ENCODE data around the gene COX6B1. TPM values are rescaled to one million over a fixed set of nuclear protein-coding genes. Genes with fewer than 3 reads are reported as not detected.

The COX6B1 gene
- total RNA-seq (2022; extraction: Qiagen RNA extraction), result 1,342 to 1,451 TPM (median 1,370 TPM) in 5 replicates

GRCh38 chr19:35648017-35648961, at the start of gene COX6B1:
Gene COX6B1 (plus strand): TSS chr19:35648323. CDS start chr19:35651244, 2,921 bp downstream.

GRCh38 chr19:35612559-35613321, 35.4 kb upstream of the COX6B1 start, which contains the start of gene HAUS5:
Gene HAUS5 (plus strand): TSS chr19:35612735. CDS start chr19:35612795, 60 bp downstream.

GRCh38 chr19:35628565-35629331, 19.4 kb upstream of the COX6B1 start, which contains the start of gene RBM42:
Gene RBM42 (plus strand): TSS chr19:35629036. CDS start chr19:35629154, 118 bp downstream.

GRCh38 chr19:35641515-35642151, 6.5 kb upstream of the COX6B1 start, which contains the start of gene ETV2:
Gene ETV2 (plus strand): TSS chr19:35641745. CDS start chr19:35642461, 716 bp downstream.

GRCh38 chr19:35666251-35666913, 18.3 kb downstream of the COX6B1 start, which contains the start of gene UPK1A:
Gene UPK1A (plus strand): TSS chr19:35666517. CDS start chr19:35666813, 296 bp downstream.

GRCh38 chr19:35704218-35704617, 56.1 kb downstream of the COX6B1 start, which contains the start of gene ZBTB32:
Gene ZBTB32 (plus strand): TSS chr19:35704558. CDS start chr19:35714627, 10,069 bp downstream.

Other genes starting within 250 kb of the COX6B1 start
- gene FFAR2, start 200.1 kb upstream of the COX6B1 start, total RNA-seq (2022; extraction: Qiagen RNA extraction), result 0.02 TPM in 1 of 5 replicates, not detected in the others
- gene KRTDAP, start 157.9 kb upstream of the COX6B1 start, total RNA-seq (2022; extraction: Qiagen RNA extraction), result not detected in 5 replicates
- 34.4 to 41.4 TPM (median 35.8 TPM) in 5 replicates for gene DMKN, start 134.7 kb upstream of the COX6B1 start, total RNA-seq (2022; extraction: Qiagen RNA extraction)
- gene SBSN, start 120.0 kb upstream of the COX6B1 start, total RNA-seq (2022; extraction: Qiagen RNA extraction), result 3.5 to 4.0 TPM (median 3.9 TPM) in 5 replicates
- gene GAPDHS, start 114.9 kb upstream of the COX6B1 start, total RNA-seq (2022; extraction: Qiagen RNA extraction), result 0.08 to 0.14 TPM (median 0.10 TPM) in 5 replicates
- 346 to 443 TPM (median 420 TPM) in 5 replicates for gene TMEM147, start 102.7 kb upstream of the COX6B1 start, total RNA-seq (2022; extraction: Qiagen RNA extraction)
- 0.06 to 0.14 TPM (median 0.13 TPM) in 4 of 5 replicates, not detected in the other for gene ATP4A, start 84.7 kb upstream of the COX6B1 start, total RNA-seq (2022; extraction: Qiagen RNA extraction)
- not detected in 5 replicates for gene PMIS2, start 62.1 kb upstream of the COX6B1 start, total RNA-seq (2022; extraction: Qiagen RNA extraction)
- 11.1 to 17.3 TPM (median 14.6 TPM) in 5 replicates for gene HAUS5, start 35.6 kb upstream of the COX6B1 start, total RNA-seq (2022; extraction: Qiagen RNA extraction)
- 150 to 223 TPM (median 210 TPM) in 5 replicates for gene RBM42, start 19.3 kb upstream of the COX6B1 start, total RNA-seq (2022; extraction: Qiagen RNA extraction)
- gene ETV2, start 6.6 kb upstream of the COX6B1 start, total RNA-seq (2022; extraction: Qiagen RNA extraction), result 1.7 to 3.4 TPM (median 2.7 TPM) in 5 replicates
- 0.55 to 1.1 TPM (median 1.1 TPM) in 5 replicates for gene UPK1A, start 18.2 kb downstream of the COX6B1 start, total RNA-seq (2022; extraction: Qiagen RNA extraction)
- 0.05 TPM in 1 of 5 replicates, not detected in the others for gene ZBTB32, start 56.2 kb downstream of the COX6B1 start, total RNA-seq (2022; extraction: Qiagen RNA extraction)
- gene KMT2B, start 69.7 kb downstream of the COX6B1 start, total RNA-seq (2022; extraction: Qiagen RNA extraction), result 49.7 to 60.0 TPM (median 57.9 TPM) in 5 replicates
- gene IGFLR1, start 94.1 kb downstream of the COX6B1 start, total RNA-seq (2022; extraction: Qiagen RNA extraction), result 10.9 to 12.5 TPM (median 11.8 TPM) in 5 replicates
- 22.6 to 29.2 TPM (median 25.6 TPM) in 5 replicates for gene U2AF1L4, start 97.1 kb downstream of the COX6B1 start, total RNA-seq (2022; extraction: Qiagen RNA extraction)
- gene PSENEN, start 97.3 kb downstream of the COX6B1 start, total RNA-seq (2022; extraction: Qiagen RNA extraction), result 266 to 332 TPM (median 283 TPM) in 5 replicates
- 23.0 to 28.0 TPM (median 24.5 TPM) in 5 replicates for gene LIN37, start 100.3 kb downstream of the COX6B1 start, total RNA-seq (2022; extraction: Qiagen RNA extraction)
- 0.08 to 0.34 TPM (median 0.24 TPM) in 5 replicates for gene HSPB6, start 108.7 kb downstream of the COX6B1 start, total RNA-seq (2022; extraction: Qiagen RNA extraction)
- gene PROSER3, start 109.9 kb downstream of the COX6B1 start, total RNA-seq (2022; extraction: Qiagen RNA extraction), result 21.4 to 27.1 TPM (median 26.4 TPM) in 5 replicates
- gene ARHGAP33, start 127.2 kb downstream of the COX6B1 start, total RNA-seq (2022; extraction: Qiagen RNA extraction), result 5.4 to 7.6 TPM (median 5.9 TPM) in 5 replicates
- 0.14 to 0.56 TPM (median 0.23 TPM) in 5 replicates for gene PRODH2, start 164.5 kb downstream of the COX6B1 start, total RNA-seq (2022; extraction: Qiagen RNA extraction)
- 0.34 to 0.71 TPM (median 0.49 TPM) in 5 replicates for gene NPHS1, start 204.2 kb downstream of the COX6B1 start, total RNA-seq (2022; extraction: Qiagen RNA extraction)
- 0.39 to 0.59 TPM (median 0.44 TPM) in 5 replicates for gene KIRREL2, start 208.6 kb downstream of the COX6B1 start, total RNA-seq (2022; extraction: Qiagen RNA extraction)
- gene APLP1, start 220.3 kb downstream of the COX6B1 start, total RNA-seq (2022; extraction: Qiagen RNA extraction), result 70.1 to 97.9 TPM (median 93.9 TPM) in 5 replicates

Data from A549 treated with AZD2906 at 1 μM for 4 hours (cell line).